Lower lobe of right lung (tissue), 2 donors: ENCODE results near the gene JAZF1. TPM values are rescaled to one million over a fixed set of nuclear protein-coding genes. Genes with fewer than 3 reads are reported as not detected.

Experiments used
- ATAC-seq, 2 donors: fragments of 200-7000 bp; cut with Tn5 transposase; one replicate each; pipeline ENCODE4 v1.9.1; 2020 to 2022; ENCODE audit warnings: mild to moderate bottlenecking in 2 of 2, moderate library complexity in 2 of 2
- DNase-seq: peaks from one replicate; pipeline ENCODE4 v3.0.0-alpha.2; 2020
- H3K27ac ChIP-seq: fragments of 200-600 bp; one replicate; pipeline ENCODE4 v1.8.0; 2022
- H3K27me3 ChIP-seq: fragments of 200-600 bp; one replicate; pipeline ENCODE4 v1.8.0; 2022; ENCODE audit warnings: low read depth
- H3K36me3 ChIP-seq: fragments of 200-600 bp; one replicate; pipeline ENCODE4 v1.8.0; 2022; ENCODE audit warnings: mild to moderate bottlenecking
- H3K4me1 ChIP-seq: fragments of 200-600 bp; one replicate; pipeline ENCODE4 v1.8.0; 2022
- H3K4me3 ChIP-seq: fragments of 200-600 bp; one replicate; pipeline ENCODE4 v1.8.0; 2022; ENCODE audit warnings: mild to moderate bottlenecking
- H3K9me3 ChIP-seq: fragments of 200-600 bp; one replicate; pipeline ENCODE4 v1.8.0; 2022
- CTCF ChIP-seq: fragments of 200-600 bp; IDR thresholded peaks from one replicate; pipeline ENCODE4 v1.8.0; 2022; ENCODE audit warnings: antibody characterized with exemption, mild to moderate bottlenecking
- intact Hi-C: fragments of 100-400 bp; cut with DNase I; formaldehyde crosslinking; loops from one replicate; pipeline ENCODE4 v1.11.0; 2022
- total RNA-seq: library from RNA; stranded (reverse); fragmentation: NEBNext Ultra II Directional; extraction: Animal tissue kit (Norgen Biotek cat#: 25700); gene quantifications from one replicate; pipeline ENCODE4 v1.2.1, GENCODE V29; 2021
- donor health status: DM: no; HTN: yes; CAD: no; lungs with severe emphysema.

Gene JAZF1
- total RNA-seq, 1 donor from 2014 or later, result 19.4 TPM

DNA sequence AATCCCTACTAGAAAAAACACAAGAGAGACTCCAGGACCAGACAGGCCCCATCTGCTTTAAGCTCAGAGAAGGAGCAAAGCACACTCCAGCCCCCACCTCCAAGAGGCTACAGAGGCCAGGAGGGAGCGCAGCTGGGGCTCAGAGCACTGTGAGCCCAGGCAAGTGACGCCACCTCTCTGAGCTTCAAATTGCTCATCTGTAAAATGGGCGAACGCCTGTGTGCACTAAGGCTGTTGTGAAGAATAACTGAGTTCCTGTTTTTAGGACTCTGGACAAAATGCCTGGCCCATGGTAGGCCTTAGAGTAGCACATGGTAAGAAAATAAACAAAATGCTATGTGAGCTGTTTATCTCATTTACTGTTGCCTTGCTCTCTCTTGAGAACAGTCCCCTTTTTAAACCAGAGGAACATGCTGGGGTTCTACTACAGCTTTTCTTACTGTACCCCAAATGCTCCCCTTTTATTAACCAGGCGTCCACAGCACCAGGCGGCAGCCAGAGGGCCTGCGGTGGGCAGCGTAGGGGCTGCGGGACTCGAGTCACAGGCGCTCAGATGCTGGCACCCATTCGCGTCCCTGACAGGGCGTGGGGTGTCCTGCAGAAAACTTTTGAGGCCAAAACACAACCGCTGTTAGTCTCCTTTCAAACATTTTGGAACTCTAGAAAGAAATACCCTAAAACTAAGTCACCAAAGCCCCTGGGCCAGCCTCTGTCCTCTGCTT is 336.9 kb downstream of the JAZF1 start:
- Histone ChIP-seq H3K9me3 (no peaks in the 10 kb centered on the region), H3K4me1 (no peaks in the 10 kb centered on the region), H3K36me3 (peaks cover 15% of the 10 kb centered on the region), H3K4me3 (no peak overlapping the region), H3K27ac (no peak overlapping the region), H3K27me3 (no peaks in the 10 kb centered on the region)
- DNase-seq, result no peak
- intact Hi-C loops, result no loop called here
- ATAC-seq, result no peak
- no peak for TF ChIP-seq CTCF

DNA sequence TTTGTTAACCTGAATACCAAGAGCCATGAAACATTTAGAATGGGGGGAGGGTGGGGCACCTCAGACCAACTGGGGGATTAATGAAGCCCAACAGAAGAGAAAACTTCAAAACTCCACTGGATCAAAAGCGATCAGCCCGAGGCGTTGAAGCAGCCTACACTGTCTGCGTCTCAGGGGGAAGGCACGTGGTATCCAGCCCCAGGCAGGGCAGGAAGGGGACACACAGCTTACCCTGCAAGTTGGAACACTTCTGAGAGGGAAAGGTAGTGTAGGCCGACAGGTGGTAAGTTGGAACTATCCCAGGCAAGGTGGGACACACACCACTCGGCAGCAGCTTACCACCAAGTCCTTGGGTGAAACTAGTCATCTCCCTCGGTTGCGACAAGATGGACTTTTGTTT is 337.7 kb downstream of the JAZF1 start:
- no peak overlapping the region for H3K27ac ChIP-seq
- intact Hi-C loops, result no loop called here
- no peak for TF ChIP-seq CTCF
- no peak for DNase-seq
- no peak overlapping the region for H3K4me3 ChIP-seq
- H3K36me3 ChIP-seq, result peaks cover 15% of the 10 kb centered on the region
- no peak for ATAC-seq
- H3K27me3 ChIP-seq, result no peaks in the 10 kb centered on the region
- H3K9me3 ChIP-seq, result no peaks in the 10 kb centered on the region
- H3K4me1 ChIP-seq, result no peaks in the 10 kb centered on the region

DNA sequence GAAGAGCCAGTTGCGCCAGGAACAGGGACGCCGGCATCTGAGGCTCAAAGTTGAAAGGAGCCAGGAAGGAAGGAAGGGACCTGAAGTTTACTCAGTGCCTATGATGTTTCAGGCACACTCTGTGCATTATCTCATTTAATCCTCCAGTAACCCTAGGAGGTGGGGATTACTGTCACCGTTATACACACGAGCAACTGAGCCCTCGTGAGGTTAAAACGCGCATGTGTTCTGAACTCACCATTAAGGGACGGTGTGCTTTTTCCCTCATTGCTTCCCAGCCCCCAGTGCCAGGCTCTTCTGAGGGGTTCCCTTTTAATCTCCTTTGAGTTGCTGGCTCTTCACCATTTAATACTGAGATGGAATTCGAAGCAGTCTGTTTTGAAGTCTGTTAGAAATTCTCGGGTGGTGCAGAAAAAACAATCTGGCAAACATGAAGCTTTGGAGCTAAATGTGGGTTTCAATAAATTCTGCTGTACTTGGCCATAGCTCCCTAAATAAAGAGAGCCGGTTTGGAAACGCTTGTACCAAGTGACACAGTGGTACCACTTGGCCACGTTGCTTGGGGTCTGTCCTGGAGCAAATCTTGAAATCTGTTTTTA is 338.4 kb downstream of the JAZF1 start:
- Histone ChIP-seq H3K27me3 (no peaks in the 10 kb centered on the region), H3K27ac (no peak overlapping the region), H3K36me3 (peaks cover 15% of the 10 kb centered on the region), H3K9me3 (no peaks in the 10 kb centered on the region), H3K4me1 (no peaks in the 10 kb centered on the region), H3K4me3 (no peak overlapping the region)
- intact Hi-C loops, result no loop called here
- ATAC-seq (no peak), DNase-seq (no peak)
- no peak for TF ChIP-seq CTCF

- intact Hi-C loops, result no loop called here
- no peak for TF ChIP-seq CTCF
- Histone ChIP-seq H3K27ac (no peak overlapping the region), H3K4me1 (no peaks in the 10 kb centered on the region), H3K27me3 (no peaks in the 10 kb centered on the region), H3K4me3 (no peak overlapping the region), H3K36me3 (peaks cover 15% of the 10 kb centered on the region), H3K9me3 (no peaks in the 10 kb centered on the region)
- ATAC-seq (no peak), DNase-seq (no peak)
Measured at GRCh38 chr7:27840760-27841364, 339.7 kb downstream of the JAZF1 start.

GRCh38 chr7:27840313-27840712 is 340.3 kb downstream of the JAZF1 start:
- no peaks in the 10 kb centered on the region for H3K9me3 ChIP-seq

More at GRCh38 chr7:27840313-27840712, 340.3 kb downstream of the JAZF1 start:
- Histone ChIP-seq H3K27me3 (no peaks in the 10 kb centered on the region), H3K4me3 (no peak overlapping the region), H3K36me3 (peaks cover 15% of the 10 kb centered on the region), H3K27ac (no peak overlapping the region), H3K4me1 (no peaks in the 10 kb centered on the region)
- DNase-seq (no peak), ATAC-seq (no peak)
- intact Hi-C loops, result no loop called here
- TF ChIP-seq CTCF, result no peak
